MCF 10A (cell line): ENCODE data around the gene EMID1. TPM values are rescaled to one million over a fixed set of nuclear protein-coding genes. Genes with fewer than 3 reads are reported as not detected.

ENCODE experiments used
- BruUV-seq: library from RNA; stranded (reverse); fragments of 400-500 nt; replicated peaks from 2 replicates; lab custom pipeline; 2021; lab: Mats Ljungman, UMichigan
- CTCF ChIA-PET: fragments of 300-600 bp; sonication (Branson Sonifier 250); formaldehyde crosslinking; extraction: SDS; loops from one replicate; lab custom pipeline; 2021; ENCODE audit warnings: antibody characterized with exemption, inconsistent platforms; lab: Yijun Ruan, JAX
- POLR2A ChIA-PET: fragments of 300-600, 350-650 bp; sonication (Branson Sonifier 250); formaldehyde crosslinking; extraction: SDS; loops from one replicate; lab custom pipeline; 2020; ENCODE audit warnings: antibody characterized with exemption, inconsistent platforms; lab: Yijun Ruan, JAX
- DNase-seq: peaks from one replicate; pipeline ENCODE4 v3.0.0-alpha.2; 2018; ENCODE audit not compliant: unreplicated experiment
- H3K27ac Mint-ChIP-seq: one replicate; pipeline ENCODE4 v1.8.0; 2022; ENCODE audit warnings: mild to moderate bottlenecking, low read depth, mixed read lengths; ENCODE audit not compliant: unreplicated experiment
- H3K27me3 Mint-ChIP-seq: one replicate; pipeline ENCODE4 v1.8.0; 2022; ENCODE audit warnings: mixed read lengths; ENCODE audit not compliant: insufficient read depth, unreplicated experiment
- H3K36me3 Mint-ChIP-seq: one replicate; pipeline ENCODE4 v1.8.0; 2022; ENCODE audit warnings: mild to moderate bottlenecking, moderate library complexity, mixed read lengths; ENCODE audit not compliant: insufficient read depth, unreplicated experiment
- H3K4me1 Mint-ChIP-seq: one replicate; pipeline ENCODE4 v1.8.0; 2022; ENCODE audit warnings: mixed read lengths; ENCODE audit not compliant: insufficient read depth, unreplicated experiment
- H3K4me3 Mint-ChIP-seq: one replicate; pipeline ENCODE4 v1.8.0; 2022; ENCODE audit warnings: mild to moderate bottlenecking, moderate library complexity, mixed read lengths; ENCODE audit not compliant: unreplicated experiment
- H3K9me3 Mint-ChIP-seq: one replicate; pipeline ENCODE4 v1.8.0; 2022; ENCODE audit warnings: mixed read lengths; ENCODE audit not compliant: unreplicated experiment
- intact Hi-C: fragments of 100-400 bp; cut with micrococcal nuclease; formaldehyde crosslinking; loops from 2 replicates; pipeline ENCODE4 v1.14.1; 2022
- total RNA-seq: library from RNA; stranded (reverse); gene quantifications from 2 replicates; pipeline ENCODE4 v1.2.3, GENCODE V29; 2022
- TF ChIP-seq, protein P1 (sequence below): fragments of 200-600 bp; IDR thresholded peaks from one replicate; pipeline ENCODE4 v1.8.0; 2022; ENCODE audit warnings: antibody characterized with exemption, mild to moderate bottlenecking; ENCODE audit not compliant: unreplicated experiment

Gene EMID1
- total RNA-seq, 1 experiment from 2014 or later = not detected

DNA sequence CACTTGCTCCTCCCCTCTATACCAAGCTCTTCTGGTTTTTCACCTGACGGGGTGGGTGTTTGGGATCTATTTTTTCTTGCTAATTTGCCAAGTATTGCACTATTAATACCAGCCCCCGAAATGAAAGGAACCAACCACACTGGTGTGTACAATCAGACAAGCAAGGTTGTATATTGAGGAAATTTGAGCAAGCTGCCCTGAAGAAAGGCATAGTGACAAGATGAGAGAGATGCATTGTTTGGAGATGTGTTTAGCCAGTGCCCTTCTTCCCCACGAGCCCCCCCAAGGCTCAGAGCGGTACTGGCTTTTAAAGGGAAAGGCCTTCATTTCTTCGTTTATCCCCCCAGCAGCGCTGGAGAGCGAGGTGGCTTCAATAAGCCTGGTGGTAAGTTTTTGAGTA lies 85.5 kb downstream of the EMID1 start:
- Mint-ChIP-seq H3K27me3 (no peaks in the 10 kb centered on the region), H3K9me3 (no peaks in the 10 kb centered on the region), H3K4me3 (no peak overlapping the region), H3K27ac (no peak overlapping the region), H3K4me1 (no peaks in the 10 kb centered on the region), H3K36me3 (peaks cover 100% of the 10 kb centered on the region)
- intact Hi-C loops = no loop called here
- DNase-seq = no peak
- BruUV-seq = no TSS peak
- POLR2A ChIA-PET = interaction anchor here (0.7 to 1.0 kb wide), 2 partner anchors 10 to 17 kb away, joined by 3 to 5 read pairs; no protein-coding TSS in a partner anchor
- TF ChIP-seq, protein P1, sequence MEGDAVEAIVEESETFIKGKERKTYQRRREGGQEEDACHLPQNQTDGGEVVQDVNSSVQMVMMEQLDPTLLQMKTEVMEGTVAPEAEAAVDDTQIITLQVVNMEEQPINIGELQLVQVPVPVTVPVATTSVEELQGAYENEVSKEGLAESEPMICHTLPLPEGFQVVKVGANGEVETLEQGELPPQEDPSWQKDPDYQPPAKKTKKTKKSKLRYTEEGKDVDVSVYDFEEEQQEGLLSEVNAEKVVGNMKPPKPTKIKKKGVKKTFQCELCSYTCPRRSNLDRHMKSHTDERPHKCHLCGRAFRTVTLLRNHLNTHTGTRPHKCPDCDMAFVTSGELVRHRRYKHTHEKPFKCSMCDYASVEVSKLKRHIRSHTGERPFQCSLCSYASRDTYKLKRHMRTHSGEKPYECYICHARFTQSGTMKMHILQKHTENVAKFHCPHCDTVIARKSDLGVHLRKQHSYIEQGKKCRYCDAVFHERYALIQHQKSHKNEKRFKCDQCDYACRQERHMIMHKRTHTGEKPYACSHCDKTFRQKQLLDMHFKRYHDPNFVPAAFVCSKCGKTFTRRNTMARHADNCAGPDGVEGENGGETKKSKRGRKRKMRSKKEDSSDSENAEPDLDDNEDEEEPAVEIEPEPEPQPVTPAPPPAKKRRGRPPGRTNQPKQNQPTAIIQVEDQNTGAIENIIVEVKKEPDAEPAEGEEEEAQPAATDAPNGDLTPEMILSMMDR = no peak
- CTCF ChIA-PET = no interaction called here

DNA sequence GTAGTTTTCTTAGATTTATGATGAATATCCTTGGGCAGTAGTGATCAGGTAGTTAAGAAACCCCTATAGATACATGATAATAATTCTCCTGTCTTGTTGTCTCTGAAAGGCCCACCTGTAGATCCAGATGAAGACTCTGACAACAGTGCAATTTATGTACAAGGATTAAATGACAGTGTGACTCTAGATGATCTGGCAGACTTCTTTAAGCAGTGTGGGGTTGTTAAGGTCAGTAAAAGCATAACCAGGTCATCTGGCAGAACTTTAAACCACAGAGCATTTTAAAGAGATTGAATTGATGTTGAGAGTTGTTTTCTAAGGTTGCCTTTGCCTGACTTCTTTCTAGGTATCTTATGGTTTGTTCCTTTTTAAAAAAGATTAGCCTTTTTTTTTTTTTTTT lies 86.7 kb downstream of the EMID1 start:
- no peak for DNase-seq

DNA sequence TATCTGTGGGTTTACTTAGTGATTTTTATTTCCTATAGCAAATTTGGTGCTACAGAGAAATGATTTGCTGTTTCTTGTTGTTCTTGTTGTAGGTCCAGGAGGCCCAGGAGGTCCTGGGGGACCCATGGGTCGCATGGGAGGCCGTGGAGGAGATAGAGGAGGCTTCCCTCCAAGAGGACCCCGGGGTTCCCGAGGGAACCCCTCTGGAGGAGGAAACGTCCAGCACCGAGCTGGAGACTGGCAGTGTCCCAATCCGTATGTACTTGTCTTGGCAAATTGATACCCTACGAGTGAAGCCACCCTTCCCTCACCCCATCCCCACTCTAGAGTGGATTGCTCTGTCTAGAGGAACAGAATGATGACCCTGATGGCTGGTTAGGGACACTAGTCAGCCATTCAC lies 92.9 kb downstream of the EMID1 start:
- no TSS peak for BruUV-seq
- Mint-ChIP-seq H3K4me1 (peaks cover 7% of the 10 kb centered on the region), H3K27me3 (no peaks in the 10 kb centered on the region), H3K9me3 (no peaks in the 10 kb centered on the region), H3K27ac (no peak overlapping the region), H3K4me3 (no peak overlapping the region), H3K36me3 (peaks cover 75% of the 10 kb centered on the region)
- TF ChIP-seq, protein P1 = no peak
- no peak for DNase-seq
- intact Hi-C loops = no loop called here
- ChIA-PET CTCF (interaction anchor here (0.6 kb wide), 1 partner anchor 21 kb away, joined by 3 read pairs; no protein-coding TSS in a partner anchor), POLR2A (no interaction called here)

More for the DNA sequence above, 86.7 kb downstream of the EMID1 start:
- Mint-ChIP-seq H3K27me3 (no peaks in the 10 kb centered on the region), H3K36me3 (peaks cover 100% of the 10 kb centered on the region), H3K9me3 (no peaks in the 10 kb centered on the region), H3K4me3 (no peak overlapping the region), H3K4me1 (no peaks in the 10 kb centered on the region), H3K27ac (no peak overlapping the region)
- TF ChIP-seq, protein P1 = no peak
- intact Hi-C loops = no loop called here
- POLR2A ChIA-PET = interaction anchor here (1.1 kb wide), 1 partner anchor 11 kb away, joined by 4 read pairs; no protein-coding TSS in a partner anchor
- CTCF ChIA-PET = no interaction called here
- no TSS peak for BruUV-seq

DNA sequence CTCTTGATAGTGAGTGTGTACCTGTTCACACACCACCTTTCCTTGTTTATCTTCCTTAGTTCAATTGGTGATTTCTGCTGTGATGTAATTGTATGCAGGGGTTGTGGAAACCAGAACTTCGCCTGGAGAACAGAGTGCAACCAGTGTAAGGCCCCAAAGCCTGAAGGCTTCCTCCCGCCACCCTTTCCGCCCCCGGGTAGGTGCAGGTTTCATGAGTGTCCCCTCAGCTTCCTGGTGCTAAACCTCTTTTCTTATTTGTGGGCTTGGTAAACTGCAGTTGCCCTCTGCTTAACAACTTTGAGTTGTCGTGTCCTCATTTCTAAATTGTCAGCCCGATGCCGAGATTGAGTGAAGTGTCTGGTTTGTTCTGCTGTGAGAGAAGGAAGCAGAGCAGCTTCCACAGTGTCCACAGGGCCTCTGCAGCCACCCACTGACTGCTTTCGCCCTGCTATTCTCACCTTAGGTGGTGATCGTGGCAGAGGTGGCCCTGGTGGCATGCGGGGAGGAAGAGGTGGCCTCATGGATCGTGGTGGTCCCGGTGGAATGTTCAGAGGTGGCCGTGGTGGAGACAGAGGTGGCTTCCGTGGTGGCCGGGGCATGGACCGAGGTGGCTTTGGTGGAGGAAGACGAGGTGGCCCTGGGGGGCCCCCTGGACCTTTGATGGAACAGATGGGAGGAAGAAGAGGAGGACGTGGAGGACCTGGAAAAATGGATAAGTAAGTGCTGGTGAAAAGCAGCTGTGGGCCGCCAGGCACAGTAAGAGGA lies 93.6 kb downstream of the EMID1 start:
- DNase-seq = no peak
- Mint-ChIP-seq H3K4me1 (peaks cover 7% of the 10 kb centered on the region), H3K27me3 (no peaks in the 10 kb centered on the region), H3K9me3 (no peaks in the 10 kb centered on the region), H3K36me3 (peaks cover 68% of the 10 kb centered on the region), H3K27ac (no peak overlapping the region), H3K4me3 (no peak overlapping the region)
- POLR2A ChIA-PET = no interaction called here
- intact Hi-C loops = no loop called here
- TF ChIP-seq, protein P1 = no peak
- BruUV-seq = no TSS peak
- CTCF ChIA-PET = interaction anchor here (0.5 to 0.6 kb wide), 2 partner anchors 20 to 517 kb away, joined by 3 read pairs; no protein-coding TSS in a partner anchor
